ENCODE measurements around the gene WDR33. TPM values are rescaled to one million over a fixed set of nuclear protein-coding genes. Genes with fewer than 3 reads are reported as not detected.

WDR33 gene
- total and polyA plus RNA-seq, 2 donors (not counting 3 experiments of a cell fraction or from before 2014, with no cell fraction given): 16.4 to 52.5 TPM

DNA sequence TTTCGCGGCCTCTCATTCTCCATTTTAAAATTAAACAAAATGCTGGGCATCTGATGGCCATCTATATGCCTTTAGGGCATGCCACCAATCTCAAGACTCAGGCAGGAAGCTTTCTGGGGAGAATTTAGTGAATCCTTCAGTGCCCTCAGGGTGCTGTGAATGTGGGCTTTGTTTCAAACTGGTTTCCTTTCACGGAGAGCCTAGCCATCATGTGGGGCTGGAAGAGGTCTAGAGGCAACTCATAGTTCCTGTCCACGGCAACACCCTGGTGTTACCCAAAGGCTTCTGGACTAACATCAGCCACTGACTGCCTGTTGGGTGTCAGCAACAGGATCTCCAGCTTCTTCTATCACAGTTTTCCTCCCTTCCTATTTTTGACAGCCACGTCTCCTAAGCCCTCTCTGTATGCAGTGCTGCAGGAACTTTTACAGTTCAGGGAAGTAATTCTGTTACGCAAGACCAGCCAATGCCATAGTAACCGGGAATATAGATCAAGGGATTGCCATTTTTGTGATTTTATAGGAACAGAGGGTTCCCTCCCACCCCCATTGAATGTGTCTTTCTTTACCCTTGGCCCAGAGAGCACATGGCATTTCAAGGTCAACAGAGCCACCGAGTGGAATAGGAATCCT is 7.9 kb upstream of the WDR33 start:
- intact Hi-C loops (cut with micrococcal nuclease) (no loop called here), dilution Hi-C loops (cut with MboI; ENCODE audit: extremely low pct_ligation_motif_present, low sequenced_read_pairs) (no loop called here)
- Histone ChIP-seq H3K36me3 (ENCODE audit: control insufficient read depth in 2 of 2, extremely low read depth in 1 of 2, insufficient read depth in 2 of 2, low read length in 2 of 2) (no peaks in the 10 kb centered on the region), H3K9me3 (replicated peaks; ENCODE audit: control insufficient read depth, insufficient read depth, low read length) (no peaks in the 10 kb centered on the region), H3K4me2 (ENCODE audit: insufficient read depth, low read length) (no peak overlapping the region), H2AFZ (ENCODE audit: low read depth, low read length) (no peak overlapping the region), H3K79me2 (ENCODE audit: control insufficient read depth, insufficient read depth, low read length) (no peaks in the 10 kb centered on the region), H3K9ac (replicated peaks; ENCODE audit: extremely low read depth, insufficient read depth, low read length) (no peak overlapping the region), H3K27me3 (ENCODE audit: control insufficient read depth in 2 of 2, insufficient read depth in 2 of 2, low read length in 2 of 2) (peaks cover 4 to 10% of the 10 kb centered on the region in 2 experiments), H3K9me1 (replicated peaks; ENCODE audit: control insufficient read depth, extremely low read depth, insufficient read depth, low read length) (no peaks in the 10 kb centered on the region), H3K27ac (ENCODE audit: insufficient read depth, low read depth, low read length) (no peak overlapping the region), H4K20me1 (replicated peaks; ENCODE audit: control insufficient read depth, extremely low read depth, insufficient read depth, low read length) (no peaks in the 10 kb centered on the region), H3K4me1 (ENCODE audit: control insufficient read depth, extremely low read depth, insufficient read depth, low read length) (no peaks in the 10 kb centered on the region), H3K4me3 (replicated peaks in 1 of 3; ENCODE audit: insufficient read depth in 1 of 3, low read depth in 1 of 3, low read length in 3 of 3) (no peak overlapping the region)
- no TSS peak for BruUV-seq (replicated peaks)
- no peak for FAIRE-seq
- ChIA-PET POLR2A (no interaction called here), CTCF (no interaction called here)
- TF ChIP-seq POLR2A (IDR thresholded peaks at IDR 0.05; ENCODE audit: low read depth, low read length): no peak
- TF ChIP-seq JUN (IDR thresholded peaks at IDR 0.05; ENCODE audit: borderline replicate concordance, insufficient read depth, insufficient read length, low read depth): no peak
- TF ChIP-seq MYC (IDR thresholded peaks at IDR 0.05; ENCODE audit: low read depth, low read length): no peak
- no peak for TF ChIP-seq FOS (IDR thresholded peaks at IDR 0.05; ENCODE audit: borderline replicate concordance, insufficient read depth, low read length)
- TF ChIP-seq POLR2AphosphoS5 (IDR thresholded peaks at IDR 0.05; ENCODE audit: insufficient read depth, low read depth, low read length): no peak
- TF ChIP-seq EZH2 (IDR thresholded peaks at IDR 0.05; ENCODE audit: borderline replicate concordance, low read depth, low read length, severe bottlenecking): no peak
- TF ChIP-seq, protein P1, sequence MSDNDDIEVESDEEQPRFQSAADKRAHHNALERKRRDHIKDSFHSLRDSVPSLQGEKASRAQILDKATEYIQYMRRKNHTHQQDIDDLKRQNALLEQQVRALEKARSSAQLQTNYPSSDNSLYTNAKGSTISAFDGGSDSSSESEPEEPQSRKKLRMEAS (IDR thresholded peaks at IDR 0.05; ENCODE audit: insufficient read depth, insufficient read length): no peak
- TF ChIP-seq, protein P2, sequence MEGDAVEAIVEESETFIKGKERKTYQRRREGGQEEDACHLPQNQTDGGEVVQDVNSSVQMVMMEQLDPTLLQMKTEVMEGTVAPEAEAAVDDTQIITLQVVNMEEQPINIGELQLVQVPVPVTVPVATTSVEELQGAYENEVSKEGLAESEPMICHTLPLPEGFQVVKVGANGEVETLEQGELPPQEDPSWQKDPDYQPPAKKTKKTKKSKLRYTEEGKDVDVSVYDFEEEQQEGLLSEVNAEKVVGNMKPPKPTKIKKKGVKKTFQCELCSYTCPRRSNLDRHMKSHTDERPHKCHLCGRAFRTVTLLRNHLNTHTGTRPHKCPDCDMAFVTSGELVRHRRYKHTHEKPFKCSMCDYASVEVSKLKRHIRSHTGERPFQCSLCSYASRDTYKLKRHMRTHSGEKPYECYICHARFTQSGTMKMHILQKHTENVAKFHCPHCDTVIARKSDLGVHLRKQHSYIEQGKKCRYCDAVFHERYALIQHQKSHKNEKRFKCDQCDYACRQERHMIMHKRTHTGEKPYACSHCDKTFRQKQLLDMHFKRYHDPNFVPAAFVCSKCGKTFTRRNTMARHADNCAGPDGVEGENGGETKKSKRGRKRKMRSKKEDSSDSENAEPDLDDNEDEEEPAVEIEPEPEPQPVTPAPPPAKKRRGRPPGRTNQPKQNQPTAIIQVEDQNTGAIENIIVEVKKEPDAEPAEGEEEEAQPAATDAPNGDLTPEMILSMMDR (IDR thresholded peaks at IDR 0.05; ENCODE audit: extremely low read depth in 1 of 2, insufficient read depth in 1 of 2, low read depth in 1 of 2, low read length in 2 of 2): no peak
- no peak for TF ChIP-seq GATA2 (IDR thresholded peaks at IDR 0.05; ENCODE audit: insufficient read depth, insufficient read length, low read depth, low read length)
- no peak for DNase-seq (ENCODE audit: low read depth, low spot score)

All from endothelial cell of umbilical vein (primary cell).